Neural progenitor cell (in vitro differentiated cells): ENCODE data around the gene GVQW3. TPM values are rescaled to one million over a fixed set of nuclear protein-coding genes. Genes with fewer than 3 reads are reported as not detected.

Experiments
- DNase-seq: peaks from one replicate; pipeline ENCODE4 v3.0.0-alpha.2; 2016; ENCODE audit warnings: low spot score
- H2AFZ ChIP-seq: fragments of 200-600 bp; sonication (generic); replicated peaks from 2 replicates; pipeline ENCODE4 v1.6.1; 2016; ENCODE audit warnings: antibody characterized with exemption
- H3F3A ChIP-seq: fragments of 200-600 bp; sonication (generic); 2 replicates; pipeline ENCODE4 v1.6.1; 2016; ENCODE audit warnings: antibody characterized with exemption, low read depth
- H3K27ac ChIP-seq: fragments of 200-600 bp; sonication (generic); 2 replicates; pipeline ENCODE4 v1.5.1; 2016; ENCODE audit warnings: mild to moderate bottlenecking
- H3K27me3 ChIP-seq: fragments of 200-600 bp; sonication (generic); 2 replicates; pipeline ENCODE4 v1.6.1; 2016; ENCODE audit warnings: mild to moderate bottlenecking, moderate library complexity
- H3K36me3 ChIP-seq: fragments of 200-600 bp; sonication (generic); 2 replicates; pipeline ENCODE4 v1.5.1; 2016
- H3K4me1 ChIP-seq: fragments of 200-600 bp; sonication (generic); 2 replicates; pipeline ENCODE4 v1.6.1; 2016; ENCODE audit warnings: mixed run types
- H3K4me2 ChIP-seq: fragments of 200-600 bp; sonication (generic); 2 replicates; pipeline ENCODE4 v1.6.1; 2016
- H3K4me3 ChIP-seq: fragments of 200-600 bp; sonication (generic); 2 replicates; pipeline ENCODE4 v1.5.1; 2016
- H3K79me2 ChIP-seq: fragments of 200-600 bp; sonication (generic); 2 replicates; pipeline ENCODE4 v1.6.1; 2016; ENCODE audit warnings: low read depth
- H3K9ac ChIP-seq: fragments of 200-600 bp; sonication (generic); 2 replicates; pipeline ENCODE4 v1.6.1; 2016
- H3K9me3 ChIP-seq: fragments of 200-600 bp; sonication (generic); 2 replicates; pipeline ENCODE4 v1.5.1; 2016; ENCODE audit warnings: low read depth
- H4K20me1 ChIP-seq: fragments of 200-600 bp; sonication (generic); 2 replicates; pipeline ENCODE4 v1.6.1; 2016; ENCODE audit warnings: low read depth
- H3K27ac Mint-ChIP-seq: 3 replicates; pipeline ENCODE4 v1.8.0; 2021; ENCODE audit warnings: mixed read lengths
- H3K27me3 Mint-ChIP-seq: 2 replicates; pipeline ENCODE4 v1.8.0; 2022; ENCODE audit warnings: low read depth, mild to moderate bottlenecking, inconsistent platforms, moderate library complexity, mixed read lengths; ENCODE audit not compliant: insufficient read depth
- H3K36me3 Mint-ChIP-seq: 3 replicates; pipeline ENCODE4 v1.8.0; 2021; ENCODE audit warnings: mixed read lengths
- H3K4me1 Mint-ChIP-seq: 3 replicates; pipeline ENCODE4 v1.8.0; 2021; ENCODE audit warnings: mixed read lengths
- H3K4me3 Mint-ChIP-seq: 3 replicates; pipeline ENCODE4 v1.8.0; 2021; ENCODE audit warnings: mild to moderate bottlenecking, moderate library complexity, mixed read lengths
- H3K9me3 Mint-ChIP-seq: 3 replicates; pipeline ENCODE4 v1.8.0; 2020; ENCODE audit warnings: mixed read lengths
- EZH2 ChIP-seq: fragments of 200-600 bp; sonication (generic); IDR thresholded peaks from 2 replicates; pipeline ENCODE4 v1.6.1; 2017; ENCODE audit warnings: antibody characterized with exemption, mild to moderate bottlenecking, moderate library complexity
- EZH2phosphoT487 ChIP-seq: fragments of 200-600 bp; sonication (generic); IDR thresholded peaks from 2 replicates; pipeline ENCODE4 v1.6.1; 2017; ENCODE audit warnings: antibody characterized with exemption
- total RNA-seq: library from RNA; depleted of rRNA; stranded (reverse); fragments of >200 nt; gene quantifications from 2 replicates; pipeline ENCODE4 v1.2.3, GENCODE V29; 2015; ENCODE audit warnings: low replicate concordance
- TF ChIP-seq, protein P1 (sequence below): fragments of 200-600 bp; sonication (generic); IDR thresholded peaks from 2 replicates; pipeline ENCODE4 v1.5.1; 2017; ENCODE audit warnings: antibody characterized with exemption, mild to moderate bottlenecking

The GVQW3 gene
- total RNA-seq, 1 donor from 2014 or later, result 15.2 TPM

GRCh38 chr11:76410851-76411357 lies 29.8 kb downstream of the GVQW3 start:
- no peak overlapping the region for H3K27ac ChIP-seq
- no peak overlapping the region for H3K4me3 Mint-ChIP-seq

GRCh38 chr11:76415073-76415472 lies 34.0 kb downstream of the GVQW3 start:
- Histone ChIP-seq H3K4me1 (no peaks in the 10 kb centered on the region), H4K20me1 (no peaks in the 10 kb centered on the region), H3K79me2 (no peaks in the 10 kb centered on the region), H3K9ac (no peak overlapping the region), H3F3A (no peaks in the 10 kb centered on the region), H3K27me3 (no peaks in the 10 kb centered on the region), H3K9me3 (no peaks in the 10 kb centered on the region), H3K36me3 (no peaks in the 10 kb centered on the region), H3K4me2 (no peak overlapping the region), H3K27ac (no peak overlapping the region), H3K4me3 (no peak overlapping the region), H2AFZ (no peak overlapping the region)
- DNase-seq, result no peak
- no peak overlapping the region for H3K4me3 Mint-ChIP-seq
- peaks cover 2% of the 10 kb centered on the region for H3K36me3 Mint-ChIP-seq
- peaks cover 2% of the 10 kb centered on the region for H3K27me3 Mint-ChIP-seq
- no peaks in the 10 kb centered on the region for H3K9me3 Mint-ChIP-seq
- no peak overlapping the region for H3K27ac Mint-ChIP-seq
- peaks cover 5% of the 10 kb centered on the region for H3K4me1 Mint-ChIP-seq
- no peak for TF ChIP-seq EZH2
- no peak for TF ChIP-seq EZH2phosphoT487
- TF ChIP-seq, protein P1, sequence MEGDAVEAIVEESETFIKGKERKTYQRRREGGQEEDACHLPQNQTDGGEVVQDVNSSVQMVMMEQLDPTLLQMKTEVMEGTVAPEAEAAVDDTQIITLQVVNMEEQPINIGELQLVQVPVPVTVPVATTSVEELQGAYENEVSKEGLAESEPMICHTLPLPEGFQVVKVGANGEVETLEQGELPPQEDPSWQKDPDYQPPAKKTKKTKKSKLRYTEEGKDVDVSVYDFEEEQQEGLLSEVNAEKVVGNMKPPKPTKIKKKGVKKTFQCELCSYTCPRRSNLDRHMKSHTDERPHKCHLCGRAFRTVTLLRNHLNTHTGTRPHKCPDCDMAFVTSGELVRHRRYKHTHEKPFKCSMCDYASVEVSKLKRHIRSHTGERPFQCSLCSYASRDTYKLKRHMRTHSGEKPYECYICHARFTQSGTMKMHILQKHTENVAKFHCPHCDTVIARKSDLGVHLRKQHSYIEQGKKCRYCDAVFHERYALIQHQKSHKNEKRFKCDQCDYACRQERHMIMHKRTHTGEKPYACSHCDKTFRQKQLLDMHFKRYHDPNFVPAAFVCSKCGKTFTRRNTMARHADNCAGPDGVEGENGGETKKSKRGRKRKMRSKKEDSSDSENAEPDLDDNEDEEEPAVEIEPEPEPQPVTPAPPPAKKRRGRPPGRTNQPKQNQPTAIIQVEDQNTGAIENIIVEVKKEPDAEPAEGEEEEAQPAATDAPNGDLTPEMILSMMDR, result no peak

More at GRCh38 chr11:76410851-76411357, 29.8 kb downstream of the GVQW3 start:
- Histone ChIP-seq H3K36me3 (no peaks in the 10 kb centered on the region), H3F3A (no peaks in the 10 kb centered on the region), H2AFZ (no peak overlapping the region), H3K79me2 (no peaks in the 10 kb centered on the region), H3K4me2 (no peak overlapping the region), H3K9me3 (no peaks in the 10 kb centered on the region), H3K4me3 (no peak overlapping the region), H3K9ac (no peak overlapping the region), H4K20me1 (no peaks in the 10 kb centered on the region), H3K27me3 (no peaks in the 10 kb centered on the region), H3K4me1 (peaks cover 13% of the 10 kb centered on the region)
- Mint-ChIP-seq H3K36me3 (no peaks in the 10 kb centered on the region), H3K27ac (no peak overlapping the region), H3K4me1 (peaks cover 28% of the 10 kb centered on the region), H3K27me3 (peaks cover 4% of the 10 kb centered on the region), H3K9me3 (no peaks in the 10 kb centered on the region)
- TF ChIP-seq, protein P1, result no peak
- TF ChIP-seq EZH2, result no peak
- no peak for TF ChIP-seq EZH2phosphoT487
- DNase-seq, result no peak

- Mint-ChIP-seq H3K36me3 (peaks cover 2% of the 10 kb centered on the region), H3K27ac (no peak overlapping the region), H3K4me1 (no peaks in the 10 kb centered on the region), H3K9me3 (no peaks in the 10 kb centered on the region), H3K4me3 (no peak overlapping the region), H3K27me3 (peaks cover 4% of the 10 kb centered on the region)
- Histone ChIP-seq H3K9me3 (no peaks in the 10 kb centered on the region), H3K4me1 (no peaks in the 10 kb centered on the region), H3K79me2 (no peaks in the 10 kb centered on the region), H3K4me2 (no peak overlapping the region), H3F3A (no peaks in the 10 kb centered on the region), H3K36me3 (no peaks in the 10 kb centered on the region), H3K27me3 (no peaks in the 10 kb centered on the region), H4K20me1 (no peaks in the 10 kb centered on the region), H3K27ac (no peak overlapping the region), H2AFZ (no peak overlapping the region), H3K9ac (no peak overlapping the region), H3K4me3 (no peak overlapping the region)
- no peak for TF ChIP-seq EZH2phosphoT487
- TF ChIP-seq, protein P1, result peak; percentile 54
- no peak for TF ChIP-seq EZH2
- peak; percentile 34 for DNase-seq
Measured at GRCh38 chr11:76419896-76420295, 38.8 kb downstream of the GVQW3 start.
